Activated T-cell treated with anti-CD3 and anti-CD28 coated beads, Interleukin-2, amount 50 U/mL, for 72 hours (primary cell): ENCODE results near the gene KCNQ1. TPM values are rescaled to one million over a fixed set of nuclear protein-coding genes. Genes with fewer than 3 reads are reported as not detected.
A peak's percentile ranks its signal among the peaks of the same experiment; 100 is the strongest.

ENCODE experiments used
- ATAC-seq, 2 donors: fragments of 150-1000 bp; cut with Tn5 transposase; replicated peaks in 1 of 2; 2 replicates each; pipeline ENCODE4 v1.10.0; 2021; ENCODE audit warnings: moderate library complexity in 2 of 2, mild to moderate bottlenecking in 1 of 2
- DNase-seq, 2 donors: peaks; one replicate each; pipeline ENCODE4 v3.0.0; 2021 to 2022; ENCODE audit warnings: mixed read lengths in 1 of 2
- H3K27ac Mint-ChIP-seq: one replicate; pipeline ENCODE4 v1.8.0; 2022; ENCODE audit warnings: mild to moderate bottlenecking, moderate library complexity, mixed read lengths
- H3K27me3 Mint-ChIP-seq: one replicate; pipeline ENCODE4 v1.8.0; 2022; ENCODE audit warnings: low read depth, mixed read lengths
- H3K36me3 Mint-ChIP-seq, 2 donors: one replicate each; pipeline ENCODE4 v1.8.0; 2022; ENCODE audit warnings: mixed read lengths in 2 of 2, mild to moderate bottlenecking in 1 of 2; ENCODE audit not compliant: insufficient read depth in 2 of 2
- H3K4me1 Mint-ChIP-seq: one replicate; pipeline ENCODE4 v1.8.0; 2022; ENCODE audit warnings: low read depth, mixed read lengths
- H3K4me3 Mint-ChIP-seq, 2 donors: one replicate each; pipeline ENCODE4 v1.8.0; 2022; ENCODE audit warnings: mild to moderate bottlenecking in 2 of 2, mixed read lengths in 2 of 2, moderate library complexity in 2 of 2
- H3K9me3 Mint-ChIP-seq, 2 donors: one replicate each; pipeline ENCODE4 v1.8.0; 2022; ENCODE audit warnings: mixed read lengths in 2 of 2
- total RNA-seq, 2 donors: library from RNA; stranded (reverse); gene quantifications; one replicate each; pipeline ENCODE4 v1.2.3, GENCODE V29; 2022

Gene KCNQ1, protein sequence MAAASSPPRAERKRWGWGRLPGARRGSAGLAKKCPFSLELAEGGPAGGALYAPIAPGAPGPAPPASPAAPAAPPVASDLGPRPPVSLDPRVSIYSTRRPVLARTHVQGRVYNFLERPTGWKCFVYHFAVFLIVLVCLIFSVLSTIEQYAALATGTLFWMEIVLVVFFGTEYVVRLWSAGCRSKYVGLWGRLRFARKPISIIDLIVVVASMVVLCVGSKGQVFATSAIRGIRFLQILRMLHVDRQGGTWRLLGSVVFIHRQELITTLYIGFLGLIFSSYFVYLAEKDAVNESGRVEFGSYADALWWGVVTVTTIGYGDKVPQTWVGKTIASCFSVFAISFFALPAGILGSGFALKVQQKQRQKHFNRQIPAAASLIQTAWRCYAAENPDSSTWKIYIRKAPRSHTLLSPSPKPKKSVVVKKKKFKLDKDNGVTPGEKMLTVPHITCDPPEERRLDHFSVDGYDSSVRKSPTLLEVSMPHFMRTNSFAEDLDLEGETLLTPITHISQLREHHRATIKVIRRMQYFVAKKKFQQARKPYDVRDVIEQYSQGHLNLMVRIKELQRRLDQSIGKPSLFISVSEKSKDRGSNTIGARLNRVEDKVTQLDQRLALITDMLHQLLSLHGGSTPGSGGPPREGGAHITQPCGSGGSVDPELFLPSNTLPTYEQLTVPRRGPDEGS
- total RNA-seq: 10 to 100 TPM; 11.4 TPM

DNA sequence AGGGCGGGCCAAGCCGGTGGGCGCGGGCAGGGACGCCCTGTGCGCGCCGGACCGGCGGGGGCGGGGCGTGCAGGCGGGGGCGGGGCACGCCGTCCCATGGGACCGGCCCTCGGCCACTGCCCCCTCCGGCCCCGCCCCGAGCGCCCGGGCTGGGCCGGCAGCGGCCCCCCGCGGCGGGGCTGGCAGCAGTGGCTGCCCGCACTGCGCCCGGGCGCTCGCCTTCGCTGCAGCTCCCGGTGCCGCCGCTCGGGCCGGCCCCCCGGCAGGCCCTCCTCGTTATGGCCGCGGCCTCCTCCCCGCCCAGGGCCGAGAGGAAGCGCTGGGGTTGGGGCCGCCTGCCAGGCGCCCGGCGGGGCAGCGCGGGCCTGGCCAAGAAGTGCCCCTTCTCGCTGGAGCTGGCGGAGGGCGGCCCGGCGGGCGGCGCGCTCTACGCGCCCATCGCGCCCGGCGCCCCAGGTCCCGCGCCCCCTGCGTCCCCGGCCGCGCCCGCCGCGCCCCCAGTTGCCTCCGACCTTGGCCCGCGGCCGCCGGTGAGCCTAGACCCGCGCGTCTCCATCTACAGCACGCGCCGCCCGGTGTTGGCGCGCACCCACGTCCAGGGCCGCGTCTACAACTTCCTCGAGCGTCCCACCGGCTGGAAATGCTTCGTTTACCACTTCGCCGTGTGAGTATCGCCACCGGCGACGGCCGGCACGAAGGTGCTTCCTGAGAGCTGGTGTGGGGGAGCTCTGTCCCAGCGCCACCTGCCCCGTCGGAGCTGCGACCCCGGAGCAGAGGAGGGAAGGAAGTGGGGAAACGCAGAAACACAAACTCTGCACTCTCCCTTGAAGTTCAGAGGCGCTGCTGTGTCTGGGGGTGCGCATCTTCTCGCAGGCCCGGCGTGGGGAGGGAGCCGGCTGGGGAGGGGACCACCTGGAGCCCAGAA is at the start of gene KCNQ1:
Gene KCNQ1 (plus strand): TSS at position 188 of the 925 bp plus-strand sequence. CDS start 91 bp downstream, at position 279.
- Mint-ChIP-seq H3K4me1 (peaks cover 34% of the 10 kb centered on the region), H3K27ac (no peak within 1 kb of the TSS), H3K4me3 (peak within 1 kb of the TSS; percentile 91 to 93), H3K36me3 (no peaks in the 10 kb centered on the region), H3K27me3 (peaks cover 6% of the 10 kb centered on the region), H3K9me3 (no peaks in the 10 kb centered on the region)
- peak; percentile 80 to 83 for ATAC-seq
- DNase-seq: peak; percentile 75 to 83

DNA sequence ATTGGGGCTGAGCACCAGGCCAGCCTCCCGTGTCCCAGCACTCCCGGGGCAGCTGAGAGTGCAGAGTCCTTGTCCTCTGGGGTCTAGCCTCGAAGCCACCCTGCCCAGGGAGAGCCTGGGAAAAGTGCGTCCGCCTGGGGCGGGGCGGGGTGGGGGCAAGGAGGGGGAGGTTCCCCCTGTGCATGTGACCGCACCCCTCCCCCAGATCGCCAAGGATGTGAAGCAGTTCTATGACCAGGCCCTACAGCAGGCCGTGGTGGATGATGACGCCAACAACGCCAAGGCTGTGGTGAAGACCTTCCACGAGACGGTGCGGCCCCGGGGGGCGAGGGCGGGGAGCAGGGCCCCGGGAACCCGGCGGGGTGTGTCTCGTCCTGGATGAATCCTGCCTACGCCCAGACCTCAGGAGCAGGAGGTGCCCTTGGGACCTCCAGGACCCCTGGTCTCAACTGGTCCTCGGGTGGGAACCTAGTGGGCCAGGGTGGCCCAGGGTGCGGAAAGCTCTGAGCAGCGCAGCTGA is 49.5 kb upstream of the KCNQ1 start:
- no peak for DNase-seq
- no peaks in the 10 kb centered on the region for H3K36me3 Mint-ChIP-seq
- no peak overlapping the region for H3K4me3 Mint-ChIP-seq
- no peaks in the 10 kb centered on the region for H3K27me3 Mint-ChIP-seq
- H3K9me3 Mint-ChIP-seq: no peaks in the 10 kb centered on the region
- no peak for ATAC-seq
- H3K4me1 Mint-ChIP-seq: no peaks in the 10 kb centered on the region
- H3K27ac Mint-ChIP-seq: no peak overlapping the region

DNA sequence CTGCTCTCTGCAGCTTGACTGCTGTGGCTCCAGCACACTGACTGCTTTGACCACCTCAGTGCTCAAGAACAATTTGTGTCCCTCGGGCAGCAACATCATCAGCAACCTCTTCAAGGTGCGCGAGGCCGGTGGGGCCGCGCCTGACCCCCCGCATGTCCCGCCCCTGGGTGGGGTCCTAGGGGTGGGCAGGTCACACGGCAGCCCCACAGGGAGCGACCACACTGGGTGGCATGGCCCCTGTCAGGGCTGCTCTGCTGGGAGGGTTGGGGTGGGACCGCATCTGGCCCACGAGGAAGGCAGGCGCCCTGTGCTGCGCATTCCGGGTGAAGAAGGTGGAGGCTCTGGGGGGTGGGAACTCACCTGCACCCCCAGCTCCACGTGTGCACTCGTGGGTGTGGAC is 49.0 kb upstream of the KCNQ1 start:
- no peaks in the 10 kb centered on the region for H3K27me3 Mint-ChIP-seq
- DNase-seq (no peak), ATAC-seq (no peak)
- H3K4me3 Mint-ChIP-seq: no peak overlapping the region
- H3K9me3 Mint-ChIP-seq: no peaks in the 10 kb centered on the region
- H3K27ac Mint-ChIP-seq: no peak overlapping the region
- no peaks in the 10 kb centered on the region for H3K4me1 Mint-ChIP-seq
- no peaks in the 10 kb centered on the region for H3K36me3 Mint-ChIP-seq

DNA sequence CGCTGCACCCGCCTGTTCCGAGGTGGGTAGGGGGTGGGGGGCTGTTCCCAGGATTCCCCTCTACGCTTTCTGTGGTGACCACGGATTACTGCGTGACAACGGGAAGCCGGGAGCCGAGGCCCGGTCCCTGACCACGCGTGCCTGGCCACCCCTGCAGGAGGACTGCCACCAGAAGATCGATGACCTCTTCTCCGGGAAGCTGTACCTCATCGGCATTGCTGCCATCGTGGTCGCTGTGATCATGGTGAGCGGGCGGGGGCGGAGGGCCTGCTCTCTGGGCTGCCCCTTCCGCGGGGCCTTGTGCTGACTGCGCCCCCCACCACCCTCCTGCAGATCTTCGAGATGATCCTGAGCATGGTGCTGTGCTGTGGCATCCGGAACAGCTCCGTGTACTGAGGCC is 48.3 kb upstream of the KCNQ1 start:
- Mint-ChIP-seq H3K4me1 (peaks cover 4% of the 10 kb centered on the region), H3K36me3 (no peaks in the 10 kb centered on the region), H3K27ac (no peak overlapping the region), H3K4me3 (no peak overlapping the region), H3K9me3 (no peaks in the 10 kb centered on the region), H3K27me3 (no peaks in the 10 kb centered on the region)
- no peak for DNase-seq
- no peak for ATAC-seq

DNA sequence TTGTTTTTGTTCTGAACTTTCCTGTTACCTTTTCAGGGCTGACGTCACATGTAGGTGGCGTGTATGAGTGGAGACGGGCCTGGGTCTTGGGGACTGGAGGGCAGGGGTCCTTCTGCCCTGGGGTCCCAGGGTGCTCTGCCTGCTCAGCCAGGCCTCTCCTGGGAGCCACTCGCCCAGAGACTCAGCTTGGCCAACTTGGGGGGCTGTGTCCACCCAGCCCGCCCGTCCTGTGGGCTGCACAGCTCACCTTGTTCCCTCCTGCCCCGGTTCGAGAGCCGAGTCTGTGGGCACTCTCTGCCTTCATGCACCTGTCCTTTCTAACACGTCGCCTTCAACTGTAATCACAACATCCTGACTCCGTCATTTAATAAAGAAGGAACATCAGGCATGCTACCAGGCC is 47.8 kb upstream of the KCNQ1 start:
- Mint-ChIP-seq H3K4me1 (peaks cover 9% of the 10 kb centered on the region), H3K9me3 (no peaks in the 10 kb centered on the region), H3K27me3 (no peaks in the 10 kb centered on the region), H3K36me3 (no peaks in the 10 kb centered on the region), H3K27ac (no peak overlapping the region), H3K4me3 (no peak overlapping the region)
- DNase-seq (no peak), ATAC-seq (no peak)

DNA sequence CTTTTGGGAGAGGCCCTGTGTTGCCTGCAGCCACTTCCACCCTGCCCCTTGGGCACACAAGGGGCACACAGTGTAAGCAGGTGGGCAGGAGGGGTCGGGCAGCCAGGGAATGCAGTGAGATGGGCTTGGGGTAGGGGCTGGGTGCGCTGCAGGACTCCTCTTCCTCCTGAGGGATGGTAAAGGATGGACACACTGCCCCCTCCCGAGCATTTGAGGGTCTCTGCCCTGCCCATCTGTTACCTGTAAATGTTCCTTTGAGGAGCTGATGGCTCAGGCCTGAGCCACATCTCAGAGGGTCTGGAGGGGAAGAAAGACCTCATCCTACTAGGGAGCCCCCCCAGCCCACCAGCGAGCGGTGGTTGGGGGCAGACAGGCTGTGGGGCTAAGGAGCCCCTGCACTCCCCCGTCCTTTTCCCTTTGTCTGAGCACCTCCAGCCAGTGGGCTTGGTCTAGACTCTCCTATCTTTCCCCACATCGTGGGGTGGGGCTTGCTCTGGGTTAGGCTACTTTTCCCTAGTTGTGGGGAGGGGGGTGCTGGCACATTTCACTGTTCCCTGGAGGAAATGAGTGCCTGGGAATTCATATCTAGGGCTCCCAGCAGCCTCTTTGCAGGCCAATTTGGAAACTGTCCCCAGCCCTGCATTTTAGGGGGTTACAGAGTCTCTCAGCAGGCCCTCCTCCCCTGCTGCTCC is 46.0 kb upstream of the KCNQ1 start:
- no peaks in the 10 kb centered on the region for H3K27me3 Mint-ChIP-seq
- DNase-seq: no peak
- no peaks in the 10 kb centered on the region for H3K9me3 Mint-ChIP-seq
- no peaks in the 10 kb centered on the region for H3K36me3 Mint-ChIP-seq
- H3K4me3 Mint-ChIP-seq: peak overlapping the region; percentile 91 to 97
- no peak for ATAC-seq
- peak overlapping the region; percentile 65 for H3K27ac Mint-ChIP-seq
- H3K4me1 Mint-ChIP-seq: peaks cover 14% of the 10 kb centered on the region

DNA sequence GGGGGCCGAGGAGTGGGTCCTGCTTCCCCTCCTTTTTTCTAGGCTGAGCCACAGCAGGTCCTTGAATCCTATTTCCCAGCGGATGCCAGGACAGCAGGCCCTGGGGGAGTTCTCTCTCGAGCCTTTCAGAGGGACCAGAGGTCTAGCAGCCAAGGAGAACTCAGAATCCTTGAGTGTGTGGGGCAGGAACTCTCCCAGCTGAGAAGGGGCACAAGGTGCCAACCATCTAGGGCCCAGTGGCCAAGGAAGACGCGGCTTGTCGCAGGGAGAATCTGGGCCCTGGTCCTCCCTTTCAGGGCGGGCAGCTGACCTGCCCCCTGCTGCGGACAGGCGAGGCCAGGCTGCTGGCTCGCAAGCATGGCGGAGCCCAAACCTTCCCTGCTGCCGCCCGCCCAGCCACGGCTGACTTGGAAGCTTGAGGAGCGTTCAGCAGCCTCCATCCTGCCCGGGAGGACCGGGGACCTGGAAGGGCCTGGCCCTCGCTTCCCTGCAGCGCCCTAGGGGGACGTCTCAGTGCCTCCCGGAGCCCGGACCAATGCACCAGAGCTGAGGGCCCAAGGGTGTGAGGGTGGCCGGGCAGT is 45.2 kb upstream of the KCNQ1 start:
- no peak for ATAC-seq
- no peaks in the 10 kb centered on the region for H3K36me3 Mint-ChIP-seq
- H3K9me3 Mint-ChIP-seq: no peaks in the 10 kb centered on the region
- H3K4me1 Mint-ChIP-seq: peaks cover 14% of the 10 kb centered on the region
- DNase-seq: peak in 1 of 2 donors; percentile 33
- H3K27me3 Mint-ChIP-seq: no peaks in the 10 kb centered on the region
- H3K27ac Mint-ChIP-seq: peak overlapping the region; percentile 15
- H3K4me3 Mint-ChIP-seq: peak overlapping the region; percentile 91 to 97

DNA sequence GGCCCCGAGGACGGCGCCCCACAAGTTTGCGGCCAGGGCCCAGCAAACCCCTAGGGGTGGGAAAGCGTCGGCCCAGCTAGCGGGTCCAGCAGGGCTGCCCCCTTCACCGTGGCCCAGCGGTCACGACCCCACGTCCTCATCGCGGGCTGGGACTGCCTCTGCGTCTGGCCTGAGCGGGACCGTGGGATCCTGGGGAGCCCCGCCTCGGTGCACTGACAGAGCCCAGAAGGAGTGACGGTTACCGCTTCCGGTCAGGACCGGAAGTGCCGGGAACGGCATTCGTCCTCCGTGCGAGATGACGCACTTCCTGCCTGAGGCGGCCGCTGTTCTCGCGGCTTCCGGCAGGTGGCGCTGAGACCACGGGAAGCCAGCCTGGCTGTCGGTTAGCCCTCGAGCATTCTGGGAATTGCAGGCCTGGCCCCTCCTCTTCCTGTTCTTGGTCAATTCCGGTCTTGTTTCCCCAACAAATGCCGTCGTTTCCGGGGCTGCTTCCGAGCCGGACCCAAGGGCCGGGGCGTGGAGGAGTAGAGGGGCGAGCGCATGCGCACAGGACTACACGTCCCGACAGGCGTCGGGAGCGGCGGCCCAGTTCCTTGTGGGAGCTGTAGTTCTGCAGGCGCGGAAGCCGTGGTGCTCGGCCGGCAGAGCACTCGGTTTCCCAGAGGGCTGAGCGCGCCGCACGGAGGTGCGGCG is 44.6 kb upstream of the KCNQ1 start, which contains the start of gene TSSC4:
Gene TSSC4 (plus strand): TSS at position 682 of the 693 bp plus-strand sequence. CDS start 1,884 bp downstream, outside the sequence.
- H3K27ac Mint-ChIP-seq: peak within 1 kb of the TSS; percentile 85
- no peaks in the 10 kb centered on the region for H3K27me3 Mint-ChIP-seq
- DNase-seq (peak; percentile 98 to 99), ATAC-seq (peak; percentile 87 to 88)
- H3K4me3 Mint-ChIP-seq: peak within 1 kb of the TSS; percentile 91 to 97
- H3K36me3 Mint-ChIP-seq: no peaks in the 10 kb centered on the region
- no peaks in the 10 kb centered on the region for H3K9me3 Mint-ChIP-seq
- peaks cover 14% of the 10 kb centered on the region for H3K4me1 Mint-ChIP-seq

DNA sequence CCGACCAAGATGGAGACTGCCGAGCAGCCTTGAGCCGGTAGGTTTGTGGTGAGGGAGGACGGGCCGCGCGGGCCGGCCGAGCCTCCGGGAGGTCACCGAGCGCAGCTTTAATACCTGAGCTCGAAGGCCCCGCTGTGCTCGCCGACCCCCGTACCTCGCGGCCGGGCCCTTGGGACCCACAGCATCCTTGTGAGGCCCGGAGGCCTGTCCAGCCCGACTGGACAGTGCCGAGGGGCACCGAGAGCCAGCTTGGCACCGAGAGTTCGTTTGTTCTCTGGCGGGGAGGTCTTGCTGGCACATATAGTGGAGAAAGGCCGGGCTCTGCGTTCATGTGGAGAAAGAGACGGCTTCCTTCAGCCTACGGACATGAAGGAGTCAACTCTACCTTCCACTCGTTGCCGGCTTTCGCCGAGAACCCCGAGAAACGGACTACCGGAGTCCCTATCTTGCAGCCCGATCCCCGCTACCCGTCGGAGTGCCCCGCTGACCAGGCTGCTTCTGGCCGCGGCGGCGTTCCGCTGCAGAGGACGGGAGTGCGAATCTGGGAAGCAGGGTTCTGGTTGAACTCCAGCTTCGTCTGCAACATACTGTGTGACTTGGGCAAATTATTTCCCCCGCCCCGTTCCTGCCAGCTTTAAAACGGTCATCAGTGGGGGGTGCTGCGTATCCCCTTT is 43.9 kb upstream of the KCNQ1 start:
- no peaks in the 10 kb centered on the region for H3K36me3 Mint-ChIP-seq
- ATAC-seq: no peak
- H3K27ac Mint-ChIP-seq: peak overlapping the region; percentile 85
- H3K4me3 Mint-ChIP-seq: peak overlapping the region; percentile 91 to 97
- peaks cover 14% of the 10 kb centered on the region for H3K4me1 Mint-ChIP-seq
- H3K9me3 Mint-ChIP-seq: no peaks in the 10 kb centered on the region
- DNase-seq: no peak
- no peaks in the 10 kb centered on the region for H3K27me3 Mint-ChIP-seq

DNA sequence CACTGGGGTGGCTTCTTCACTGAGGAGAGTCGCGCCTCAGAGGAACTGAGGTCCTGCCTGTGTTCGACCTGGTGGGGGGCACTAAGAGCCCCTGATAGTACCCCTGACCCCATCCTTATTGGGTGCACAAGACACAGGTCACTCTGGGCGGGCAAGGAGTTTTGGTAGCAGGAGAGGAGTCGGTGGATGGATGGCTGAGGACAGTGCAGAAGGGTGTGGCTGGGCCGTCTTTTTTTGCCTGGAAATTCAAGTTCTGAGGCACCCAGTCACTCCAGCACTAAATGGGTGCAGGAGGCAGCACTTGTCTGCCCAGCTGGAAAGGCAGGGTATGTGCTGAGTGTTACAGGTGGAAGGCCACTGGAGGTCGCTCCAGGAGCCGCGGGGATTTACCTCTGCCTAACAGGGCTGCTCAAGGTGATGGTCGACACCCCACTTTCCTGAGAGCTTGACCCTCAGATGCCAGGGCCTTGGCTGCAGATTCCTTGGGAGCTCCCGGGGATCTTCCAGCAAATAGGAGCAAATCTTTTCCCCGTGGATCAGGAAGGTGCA is 43.3 kb upstream of the KCNQ1 start:
- ATAC-seq (no peak), DNase-seq (no peak)
- peak overlapping the region; percentile 54 for H3K27ac Mint-ChIP-seq
- H3K4me3 Mint-ChIP-seq: peak overlapping the region; percentile 91 to 97
- H3K9me3 Mint-ChIP-seq: no peaks in the 10 kb centered on the region
- no peaks in the 10 kb centered on the region for H3K36me3 Mint-ChIP-seq
- peaks cover 14% of the 10 kb centered on the region for H3K4me1 Mint-ChIP-seq
- H3K27me3 Mint-ChIP-seq: no peaks in the 10 kb centered on the region

DNA sequence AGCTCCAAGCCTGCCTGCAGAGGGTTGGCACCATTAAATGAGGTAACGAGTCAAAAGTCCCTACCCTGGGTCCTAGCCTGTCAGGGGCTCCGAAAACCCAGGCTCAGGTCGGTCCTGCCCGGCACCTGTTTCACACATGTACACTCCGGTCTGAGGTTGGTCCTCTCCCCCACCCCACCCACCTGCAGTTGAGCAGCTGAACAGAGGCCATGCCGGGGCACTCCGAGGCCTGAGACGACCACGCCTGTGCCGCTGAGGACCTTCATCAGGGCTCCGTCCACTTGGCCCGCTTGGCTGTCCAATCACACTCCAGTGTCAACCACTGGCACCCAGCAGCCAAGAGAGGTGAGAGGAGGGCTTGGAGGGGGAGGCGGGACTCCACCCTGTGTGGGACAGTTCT is 42.7 kb upstream of the KCNQ1 start:
- H3K4me1 Mint-ChIP-seq: peaks cover 14% of the 10 kb centered on the region
- H3K27me3 Mint-ChIP-seq: no peaks in the 10 kb centered on the region
- ATAC-seq (no peak), DNase-seq (no peak)
- no peaks in the 10 kb centered on the region for H3K36me3 Mint-ChIP-seq
- H3K4me3 Mint-ChIP-seq: peak overlapping the region; percentile 91 to 97
- H3K9me3 Mint-ChIP-seq: no peaks in the 10 kb centered on the region
- no peak overlapping the region for H3K27ac Mint-ChIP-seq
